GM19099 (cell line): Measurements from ENCODE around the gene ARHGEF7.

ENCODE experiments used
- POLR2A ChIP-seq: IDR thresholded peaks from 3 replicates; pipeline ENCODE4 v1.6.1; 2011; ENCODE audit warnings: low read depth; ENCODE audit not compliant: insufficient read length; ENCODE audit errors: extremely low read depth

ARHGEF7 gene

DNA sequence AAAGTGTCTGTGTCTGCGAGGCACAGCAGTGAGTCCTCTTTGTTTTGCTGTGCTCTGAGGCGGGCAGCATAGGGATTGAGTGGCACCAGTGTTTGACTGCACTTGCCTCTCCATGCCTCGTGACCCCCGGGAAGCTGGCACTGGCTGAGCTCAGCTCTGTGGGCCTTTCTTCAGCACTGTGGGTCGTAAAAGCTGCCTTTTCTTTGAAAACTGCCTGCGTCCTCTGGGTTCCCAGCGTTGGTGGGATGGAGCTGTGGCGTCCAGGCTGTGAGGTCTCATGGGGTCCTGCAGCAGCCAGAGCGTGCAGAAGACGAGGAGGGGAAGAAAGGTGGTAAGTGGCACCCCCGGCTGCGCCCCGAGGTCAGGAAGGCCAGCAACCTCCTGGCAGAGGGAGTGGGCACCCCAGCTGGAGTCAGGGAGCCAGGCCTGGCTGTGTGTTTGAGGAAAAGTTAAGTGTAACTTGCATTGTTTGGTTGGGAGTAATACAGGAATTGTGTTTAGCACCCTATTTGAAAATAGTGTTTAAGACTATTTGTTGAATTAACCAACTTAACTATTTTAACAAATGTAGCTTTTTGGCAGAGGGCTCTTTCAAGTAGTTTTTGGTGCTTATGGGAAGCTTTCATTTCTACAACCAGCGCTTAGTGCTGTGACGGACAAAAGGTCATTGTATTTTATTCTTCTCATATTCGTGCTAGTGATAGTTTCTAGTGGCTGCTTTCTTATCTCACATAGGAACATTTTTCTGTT is 126.1 kb downstream of the ARHGEF7 start:
- TF ChIP-seq POLR2A: no peak

DNA sequence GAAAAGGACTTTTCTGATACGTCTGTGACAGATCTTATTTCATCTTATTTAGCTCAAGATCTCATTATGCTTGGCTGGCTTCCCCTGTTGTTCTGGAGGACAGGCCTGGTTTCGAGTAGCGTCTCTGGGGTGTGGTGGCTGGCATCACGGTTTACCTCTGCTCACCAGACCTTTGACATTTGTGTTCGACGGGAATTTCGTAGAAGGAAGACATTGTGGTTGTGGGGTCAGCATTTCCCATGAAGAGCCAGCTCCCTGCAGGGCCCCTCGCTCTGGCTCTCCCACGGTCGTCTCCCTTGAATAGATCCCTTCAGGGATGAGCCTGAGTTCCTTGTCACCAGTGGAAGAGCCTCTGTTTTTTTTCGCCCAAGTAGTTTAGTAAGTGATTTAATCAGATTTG is 126.8 kb downstream of the ARHGEF7 start:
- no peak for TF ChIP-seq POLR2A

DNA sequence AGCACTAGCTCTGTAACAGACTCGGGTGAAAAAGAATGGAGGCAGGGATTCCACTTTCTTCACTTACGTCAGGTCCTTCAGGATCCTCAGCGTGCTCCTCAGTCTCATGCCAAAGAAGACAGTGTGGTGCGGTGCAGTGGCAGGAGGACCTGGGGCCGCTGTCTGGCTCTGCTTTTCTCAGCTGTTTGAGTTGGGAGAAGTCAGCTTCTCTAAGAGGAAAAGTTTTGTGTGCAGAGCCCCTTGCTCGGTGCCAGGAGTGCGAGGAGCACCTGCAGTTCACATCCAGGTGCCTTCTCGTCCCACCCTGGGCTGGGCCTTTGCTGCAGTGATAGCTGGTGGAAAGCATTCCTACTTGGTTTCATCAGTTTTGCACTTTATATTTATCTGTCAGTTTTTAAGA is 127.5 kb downstream of the ARHGEF7 start:
- no peak for TF ChIP-seq POLR2A

DNA sequence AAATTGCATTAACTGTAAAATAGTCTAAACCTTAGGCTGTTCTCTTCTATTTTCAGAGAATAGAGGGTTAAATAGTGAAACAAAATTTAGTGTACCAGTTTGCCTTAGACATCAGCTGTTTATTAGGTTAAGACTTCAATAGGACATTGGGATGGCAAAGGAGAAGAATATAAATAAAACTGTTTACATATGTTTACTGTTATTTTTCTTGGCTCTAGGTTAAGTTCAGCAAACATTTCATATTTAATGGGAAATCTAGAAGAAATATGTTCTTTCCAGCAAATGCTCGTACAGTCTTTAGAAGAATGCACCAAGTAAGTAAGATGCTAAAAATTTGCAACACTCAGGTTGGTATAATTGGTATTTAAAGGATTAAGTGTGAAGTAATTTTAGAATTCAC is 128.9 kb downstream of the ARHGEF7 start:
- no peak for TF ChIP-seq POLR2A

DNA sequence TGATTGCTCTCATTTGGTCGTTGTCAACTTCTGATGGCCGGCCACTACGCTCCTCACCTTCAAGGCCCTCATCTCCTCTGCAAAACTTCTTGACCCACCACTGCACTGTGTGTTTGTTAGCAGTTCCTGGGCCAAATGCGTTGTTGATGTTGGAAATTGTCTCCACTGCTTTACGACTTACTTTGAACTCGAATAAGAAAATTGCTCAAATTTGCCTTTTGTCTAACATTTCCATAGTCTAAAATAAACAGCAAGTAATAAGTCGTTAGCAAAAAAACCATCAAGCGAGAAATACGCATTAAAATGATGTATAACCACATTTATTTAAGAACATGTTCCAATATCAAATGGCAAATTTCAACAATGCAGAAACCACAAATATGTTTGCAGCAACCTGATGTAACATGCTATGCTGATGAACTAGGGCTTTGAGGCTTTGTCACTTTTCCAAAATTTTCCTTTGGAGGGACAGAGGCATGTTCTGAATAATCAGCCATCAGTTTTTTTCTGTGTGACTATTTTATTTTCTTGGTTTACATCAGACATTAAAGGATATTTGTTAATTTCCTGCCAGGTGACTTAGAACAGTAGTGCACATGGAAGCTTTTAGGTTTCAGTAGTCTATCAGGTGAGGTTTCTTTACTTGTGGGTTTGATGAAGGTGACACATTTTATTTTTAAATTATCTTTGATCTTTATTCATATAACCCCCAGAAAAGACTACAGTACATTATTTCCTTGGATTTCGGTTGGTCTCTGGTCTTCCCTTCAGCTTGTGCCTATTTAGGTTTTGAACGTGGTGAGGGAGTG is 130.7 kb downstream of the ARHGEF7 start:
- TF ChIP-seq POLR2A: no peak

DNA sequence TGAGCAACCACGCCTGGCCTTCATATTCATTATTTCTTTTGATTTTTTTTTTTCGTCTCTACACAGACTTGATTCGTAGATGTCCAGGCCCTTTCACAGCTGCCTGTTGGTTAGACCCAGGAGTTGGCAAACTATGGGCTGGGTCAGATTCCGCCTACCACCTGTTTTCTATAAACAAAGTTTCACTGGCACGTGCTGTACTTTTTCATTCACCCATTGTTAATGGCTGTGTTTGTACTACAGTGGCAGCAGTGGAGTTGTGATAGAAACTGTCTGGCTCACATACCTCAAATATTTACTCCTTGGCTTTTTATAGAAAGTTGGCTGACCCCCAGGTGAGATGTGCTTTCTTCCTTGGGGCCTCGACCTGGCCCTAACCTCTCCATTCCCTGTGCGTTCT is 132.4 kb downstream of the ARHGEF7 start:
- no peak for TF ChIP-seq POLR2A

DNA sequence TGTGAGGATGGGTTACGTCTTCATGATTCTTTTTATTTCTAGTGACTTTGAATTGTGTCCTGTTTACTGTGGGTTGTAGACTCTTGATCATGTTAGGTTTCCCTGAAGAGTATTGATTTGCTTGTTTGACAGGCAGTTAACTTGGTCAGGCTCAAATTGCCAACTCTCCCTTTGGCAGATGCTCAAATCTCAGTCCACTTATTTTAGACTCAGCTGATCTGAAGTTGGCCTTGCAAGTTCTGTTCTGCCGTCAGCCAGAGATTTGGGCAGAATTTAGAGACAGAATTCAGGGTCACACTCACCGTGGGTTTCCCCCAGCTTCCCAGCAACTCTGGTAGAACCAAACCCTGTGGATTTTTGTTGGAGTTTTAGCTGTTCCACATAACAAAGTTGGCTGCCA is 133.7 kb downstream of the ARHGEF7 start:
- TF ChIP-seq POLR2A: no peak

DNA sequence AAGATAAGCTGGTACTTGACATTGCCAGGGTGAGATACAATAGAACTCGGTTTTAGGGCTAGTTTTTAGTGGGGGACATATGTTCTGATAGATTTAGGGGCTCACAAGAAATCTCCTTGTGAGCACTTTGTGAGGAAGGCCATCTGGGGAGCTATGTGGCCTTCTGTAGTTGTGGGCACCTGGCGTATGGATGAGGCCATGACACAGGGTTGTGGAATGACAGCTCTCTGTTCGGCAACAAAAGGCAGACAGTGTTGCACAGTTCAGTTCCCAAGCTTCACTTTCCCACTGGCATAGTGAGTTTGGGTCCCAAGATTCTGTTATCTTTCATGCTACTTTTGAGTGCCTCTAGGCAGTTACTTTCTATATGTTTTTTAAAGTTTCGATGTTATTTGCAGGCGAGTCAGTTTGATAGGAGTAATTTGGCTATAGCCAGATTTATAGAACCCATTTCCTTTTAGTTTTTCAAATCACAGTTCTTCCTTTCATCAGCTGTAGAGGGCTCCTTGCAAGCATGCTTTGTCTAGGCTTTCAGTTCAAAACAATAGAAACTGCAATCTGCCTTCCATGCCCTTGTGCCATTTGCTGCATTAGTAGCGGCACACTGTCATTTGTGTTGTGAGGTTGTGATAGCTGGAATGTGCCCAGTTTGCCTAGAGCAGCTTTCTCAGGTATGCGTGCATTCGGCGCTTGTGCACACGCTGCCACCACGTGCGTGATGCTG is 134.7 kb downstream of the ARHGEF7 start:
- TF ChIP-seq POLR2A: no peak

DNA sequence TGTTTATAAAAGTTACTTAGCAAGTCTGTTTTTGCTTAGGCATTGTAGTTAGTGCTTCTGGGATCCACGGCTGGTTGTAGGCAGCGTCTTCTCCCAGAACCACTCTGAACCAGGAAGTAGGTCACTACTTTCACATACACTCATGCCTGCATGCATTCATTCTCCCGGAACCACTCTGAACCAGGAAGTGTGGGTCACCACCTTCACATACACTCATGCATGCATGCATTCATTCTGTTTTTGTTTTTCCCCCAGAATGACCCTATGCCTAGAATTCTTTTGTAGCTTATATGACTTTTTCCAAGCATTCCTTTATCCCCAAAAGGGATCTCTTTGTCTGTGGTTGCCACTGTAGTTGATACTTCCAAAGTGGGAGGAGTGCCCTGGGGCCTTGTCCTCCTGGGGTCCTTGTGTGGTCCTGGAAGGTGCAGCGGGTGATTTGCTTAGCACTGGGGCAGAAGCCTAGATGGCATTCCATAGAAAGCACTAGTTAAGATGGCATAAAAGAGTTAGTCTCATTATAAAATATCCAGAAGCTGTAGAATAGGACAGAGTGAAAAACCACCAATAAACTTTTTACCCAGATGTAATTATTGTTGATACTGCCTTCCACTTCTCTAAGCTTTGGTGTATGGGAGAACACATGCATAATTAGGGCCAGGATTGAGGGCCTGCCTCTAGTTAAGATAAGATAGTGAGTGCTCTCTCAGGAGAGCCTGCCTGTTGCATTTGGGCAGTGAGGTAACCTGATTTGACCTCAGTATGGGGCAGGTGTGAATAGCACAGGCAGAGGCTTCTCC is 136.7 kb downstream of the ARHGEF7 start:
- no peak for TF ChIP-seq POLR2A

DNA sequence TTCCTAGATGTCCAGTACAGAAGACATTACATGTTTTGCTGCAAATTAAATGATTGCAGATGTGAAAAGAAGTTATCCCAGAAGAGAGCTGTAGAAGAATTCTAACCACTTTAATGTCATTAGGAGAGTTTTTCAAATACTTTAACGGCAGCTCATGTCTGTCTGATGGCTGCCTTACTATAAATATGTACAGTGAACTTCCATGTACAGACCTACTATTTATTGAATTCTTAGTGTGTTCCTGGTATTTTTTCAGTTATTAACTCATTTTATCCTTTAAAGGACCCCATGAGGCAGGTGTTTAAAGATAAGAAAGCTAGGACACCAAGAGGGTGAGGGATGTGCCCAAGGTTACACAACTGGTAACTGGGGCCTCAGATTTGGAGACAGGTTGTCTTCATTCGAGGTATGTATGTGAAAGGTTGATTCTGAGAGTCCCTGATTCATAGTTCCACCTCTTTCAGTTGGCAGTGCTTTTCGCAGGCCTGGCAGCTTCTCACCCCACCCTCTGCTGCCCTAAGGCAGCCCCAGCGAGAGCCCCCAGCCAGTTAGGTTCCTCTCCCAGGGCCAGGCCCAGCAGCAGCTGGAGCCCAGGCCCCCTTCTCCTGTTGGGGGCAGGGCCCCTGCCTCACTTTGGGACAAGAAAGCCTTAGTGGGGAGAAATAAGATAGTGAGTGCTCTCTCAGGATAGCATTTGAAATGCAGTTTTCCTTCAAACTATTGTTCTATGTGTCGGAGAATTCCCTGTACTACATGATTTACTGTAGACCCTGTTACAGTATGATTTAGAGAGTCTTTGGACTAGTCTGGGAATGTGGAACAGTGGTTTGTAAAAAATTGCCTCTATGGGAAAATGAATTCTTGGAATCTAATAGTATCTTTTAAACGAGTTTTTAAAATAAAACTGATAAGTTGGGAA is 137.6 kb downstream of the ARHGEF7 start:
- TF ChIP-seq POLR2A: no peak

DNA sequence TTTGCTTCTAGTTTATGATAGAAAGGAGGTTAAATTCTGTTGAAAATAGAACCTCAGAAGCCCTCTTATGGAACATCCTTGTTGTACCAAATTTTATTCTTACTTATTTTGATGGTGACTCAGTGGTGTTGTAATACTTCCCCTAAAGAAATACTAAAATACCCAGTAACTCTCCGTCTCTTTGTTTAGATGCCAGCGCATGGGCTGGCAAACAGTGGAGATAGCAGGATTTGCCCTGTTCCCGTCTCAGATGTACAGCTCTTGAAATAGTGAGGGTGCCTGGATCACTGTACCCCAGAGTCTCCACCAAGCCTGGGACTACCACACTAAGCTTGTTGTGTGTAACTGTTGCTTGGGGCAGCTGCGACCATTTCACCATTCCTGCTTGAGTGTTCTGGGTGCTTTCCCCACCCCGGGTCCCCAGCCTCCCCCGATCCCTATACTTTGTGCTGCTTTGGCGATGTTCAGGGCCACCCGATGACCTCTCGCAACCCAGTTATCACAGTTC is 138.3 kb downstream of the ARHGEF7 start:
- TF ChIP-seq POLR2A: no peak

DNA sequence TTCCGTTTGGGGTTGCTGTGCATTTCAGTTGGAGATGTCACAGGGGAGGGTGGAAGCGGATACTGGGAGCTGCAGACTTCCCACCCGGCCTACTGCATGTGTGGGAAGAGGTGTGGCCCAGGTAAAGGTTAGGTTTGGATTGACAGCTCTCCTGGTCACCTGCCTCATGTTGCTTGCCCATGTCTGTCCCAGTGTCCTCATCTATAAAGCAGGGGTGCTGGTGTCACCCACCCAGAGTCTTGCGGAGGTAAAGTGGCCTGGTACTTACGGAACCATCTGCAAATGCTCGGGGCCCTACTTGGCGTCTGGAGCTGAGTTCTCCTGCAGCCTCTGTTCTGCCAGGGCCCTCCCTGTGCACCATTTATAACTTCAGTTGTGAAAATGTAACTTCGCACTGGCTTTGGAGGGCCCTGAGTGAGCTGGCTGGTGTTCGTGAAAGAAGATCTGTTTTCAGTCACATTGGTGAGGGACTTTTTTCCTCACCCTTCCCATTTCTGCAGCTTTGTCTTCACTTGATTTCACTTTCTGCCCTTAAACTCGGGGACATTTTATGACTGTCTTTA is 140.2 kb downstream of the ARHGEF7 start:
- TF ChIP-seq POLR2A: no peak

DNA sequence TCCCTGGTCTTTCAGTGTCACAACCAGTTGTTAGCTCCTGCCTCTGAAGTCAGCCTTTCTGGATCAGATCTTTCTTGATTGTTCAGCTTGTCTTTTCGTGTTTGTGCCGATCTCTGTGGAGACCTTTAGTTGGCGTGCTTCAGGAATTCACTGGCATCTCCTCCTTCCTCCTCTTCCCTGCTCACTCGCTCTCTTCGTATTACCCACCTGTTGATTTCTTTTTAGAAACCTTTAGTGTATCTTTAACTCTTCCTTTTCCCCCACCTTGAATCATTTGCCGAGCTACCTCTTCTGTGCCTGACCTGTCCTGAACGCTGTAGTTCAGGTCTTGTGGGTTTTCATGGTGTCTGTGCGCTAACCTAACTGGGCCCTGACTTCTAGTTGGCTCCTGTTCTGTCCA is 141.3 kb downstream of the ARHGEF7 start:
- TF ChIP-seq POLR2A: no peak
